B cell (primary cell): ENCODE data around the gene SUGP2.

Experiments used
- CTCF ChIP-seq: fragments of 200-600 bp; IDR thresholded peaks from one replicate; pipeline ENCODE4 v1.8.0; 2022; ENCODE audit warnings: antibody characterized with exemption, mild to moderate bottlenecking
- EZH2 ChIP-seq: IDR thresholded peaks from 2 replicates; pipeline ENCODE4 v1.6.1; 2012; ENCODE audit warnings: borderline replicate concordance, low read depth, mild to moderate bottlenecking, moderate library complexity, low read length; ENCODE audit not compliant: insufficient read depth, poor library complexity, severe bottlenecking

GRCh38 chr19:19050731-19051130 lies 17.4 kb upstream of the SUGP2 start:
- TF ChIP-seq CTCF (no peak), EZH2 (no peak)
